Measurements from ENCODE around the gene LUC7L3.

Gene LUC7L3

GRCh38 chr17:50764734-50765149, 45.3 kb downstream of the LUC7L3 start:
- Mint-ChIP-seq H3K27ac (peak overlapping the region in 1 of 2 donors; percentile 7), H3K4me3 (no peak overlapping the region), H3K9me3 (no peaks in the 10 kb centered on the region), H3K36me3 (ENCODE audit: insufficient read depth) (no peaks in the 10 kb centered on the region), H3K4me1 (ENCODE audit: low read depth in 2 of 2) (peaks cover 10 to 18% of the 10 kb centered on the region in 2 donors), H3K27me3 (peaks cover 10 to 13% of the 10 kb centered on the region in 2 donors)
- DNase-seq, result no peak
- ATAC-seq (replicated peaks), result no peak

DNA sequence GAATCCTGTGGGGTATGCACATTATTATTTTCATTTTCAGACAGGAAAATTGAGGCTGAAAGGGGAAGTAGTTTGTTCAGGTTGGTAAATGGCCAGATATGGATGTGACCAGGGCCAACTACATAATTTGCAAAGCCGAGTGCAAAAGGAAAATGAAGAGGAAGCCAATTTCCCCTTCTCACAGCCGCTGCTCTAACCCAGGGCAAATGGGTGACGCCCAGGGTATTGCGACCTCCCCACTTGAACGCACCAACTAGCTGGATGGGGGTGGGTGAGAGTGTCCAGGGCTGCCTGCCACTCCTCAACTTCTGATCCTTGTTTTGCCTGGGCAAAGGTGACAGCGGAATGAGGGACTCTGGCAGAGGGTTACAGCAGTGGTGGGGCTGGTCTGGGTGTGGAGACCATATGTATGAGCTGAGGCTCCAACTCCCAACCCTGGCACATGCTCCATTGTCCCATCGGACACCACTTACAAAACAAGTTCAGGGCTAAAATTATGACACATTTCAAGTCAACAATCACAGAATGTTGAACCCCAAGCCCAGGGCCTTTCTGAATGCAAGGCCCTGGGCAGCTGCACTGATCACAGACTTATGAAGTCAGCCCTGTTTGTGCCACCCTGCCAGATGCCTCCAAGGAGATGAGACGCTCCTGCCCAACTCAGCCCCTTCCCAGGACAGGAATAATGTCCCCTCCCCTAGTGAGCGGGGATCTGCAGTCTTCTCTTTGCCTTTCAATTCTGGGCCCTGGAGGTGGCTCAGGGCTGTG, 46.2 kb downstream of the LUC7L3 start:
- Mint-ChIP-seq H3K4me1 (ENCODE audit: low read depth in 2 of 2) (peaks cover 10 to 18% of the 10 kb centered on the region in 2 donors), H3K36me3 (ENCODE audit: insufficient read depth) (no peaks in the 10 kb centered on the region), H3K9me3 (no peaks in the 10 kb centered on the region), H3K4me3 (peak overlapping the region in 1 of 2 donors; percentile 2), H3K27me3 (peaks cover 10 to 13% of the 10 kb centered on the region in 2 donors), H3K27ac (peak overlapping the region in 1 of 2 donors; percentile 79)
- ATAC-seq (replicated peaks) (peak; percentile 27), DNase-seq (no peak)

DNA sequence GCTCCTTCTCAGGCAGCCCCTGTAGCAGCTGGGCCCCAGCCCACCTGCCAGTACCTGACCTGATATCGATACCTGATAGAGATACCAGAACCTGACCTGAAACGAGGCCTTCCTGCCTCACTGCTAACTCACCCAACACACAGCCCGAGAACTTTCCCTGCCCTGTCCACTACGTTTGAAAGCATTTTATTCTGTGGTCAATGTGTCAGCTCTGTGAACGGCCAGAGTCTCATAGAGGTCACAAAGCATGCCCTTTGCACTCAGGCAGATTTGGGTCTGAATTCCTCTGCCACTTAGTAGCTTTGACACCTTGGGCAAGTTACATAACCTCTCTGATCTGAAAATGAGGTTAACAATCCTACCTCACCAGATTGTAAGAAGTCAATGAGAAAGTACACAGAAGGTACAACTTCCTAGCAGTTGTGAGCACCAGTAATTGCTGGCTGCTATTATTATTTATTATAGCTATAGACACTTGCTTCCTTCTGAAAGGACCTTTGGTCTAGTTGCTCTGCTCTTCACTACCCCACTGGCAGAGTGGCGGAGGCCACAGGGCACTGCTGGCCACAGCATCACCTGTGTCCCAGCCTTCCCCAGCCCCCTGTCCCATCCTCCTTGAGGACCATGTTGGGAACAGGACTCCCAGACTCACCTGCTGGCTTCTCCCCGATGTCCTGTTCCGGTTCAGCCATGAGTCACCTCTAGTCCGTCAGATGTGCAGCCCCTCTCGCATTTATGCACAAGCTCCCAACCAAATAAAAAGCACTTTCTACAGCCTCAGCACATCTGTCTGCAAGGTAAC, 47.0 kb downstream of the LUC7L3 start:
- no peak for DNase-seq
- ATAC-seq (replicated peaks), result no peak
- H3K9me3 Mint-ChIP-seq, result no peaks in the 10 kb centered on the region
- peak overlapping the region in 1 of 2 donors; percentile 2 for H3K4me3 Mint-ChIP-seq
- peak overlapping the region in 1 of 2 donors; percentile 79 for H3K27ac Mint-ChIP-seq
- H3K4me1 Mint-ChIP-seq (ENCODE audit: low read depth in 2 of 2), result peaks cover 10 to 18% of the 10 kb centered on the region in 2 donors
- peaks cover 10 to 13% of the 10 kb centered on the region in 2 donors for H3K27me3 Mint-ChIP-seq
- H3K36me3 Mint-ChIP-seq (ENCODE audit: insufficient read depth), result no peaks in the 10 kb centered on the region

DNA sequence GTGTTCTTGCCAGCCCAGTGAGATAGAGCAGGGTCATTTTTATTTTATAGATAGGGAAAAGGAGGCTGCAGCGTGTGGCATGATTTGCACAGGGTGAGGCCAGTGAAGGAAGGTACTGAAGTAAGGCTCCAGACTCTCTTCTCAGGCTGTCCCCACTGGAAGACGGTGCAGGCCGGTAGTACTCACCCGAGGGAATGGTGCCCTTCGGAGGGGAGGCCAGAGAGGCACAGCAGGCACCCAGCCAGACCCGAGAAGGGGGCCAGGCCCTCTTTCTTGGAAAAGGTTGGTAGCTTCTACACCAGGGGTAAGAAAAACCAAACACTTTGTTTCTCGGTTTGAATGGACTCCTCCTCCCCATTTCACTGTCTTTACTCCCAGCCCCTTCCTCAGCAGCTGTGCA, 47.6 kb downstream of the LUC7L3 start:
- H3K4me1 Mint-ChIP-seq (ENCODE audit: low read depth in 2 of 2), result peaks cover 15 to 23% of the 10 kb centered on the region in 2 donors
- no peaks in the 10 kb centered on the region for H3K9me3 Mint-ChIP-seq
- DNase-seq (no peak), ATAC-seq (replicated peaks) (no peak)
- H3K4me3 Mint-ChIP-seq, result no peak overlapping the region
- H3K36me3 Mint-ChIP-seq (ENCODE audit: insufficient read depth), result no peaks in the 10 kb centered on the region
- H3K27ac Mint-ChIP-seq, result no peak overlapping the region
- H3K27me3 Mint-ChIP-seq, result peaks cover 10 to 13% of the 10 kb centered on the region in 2 donors

DNA sequence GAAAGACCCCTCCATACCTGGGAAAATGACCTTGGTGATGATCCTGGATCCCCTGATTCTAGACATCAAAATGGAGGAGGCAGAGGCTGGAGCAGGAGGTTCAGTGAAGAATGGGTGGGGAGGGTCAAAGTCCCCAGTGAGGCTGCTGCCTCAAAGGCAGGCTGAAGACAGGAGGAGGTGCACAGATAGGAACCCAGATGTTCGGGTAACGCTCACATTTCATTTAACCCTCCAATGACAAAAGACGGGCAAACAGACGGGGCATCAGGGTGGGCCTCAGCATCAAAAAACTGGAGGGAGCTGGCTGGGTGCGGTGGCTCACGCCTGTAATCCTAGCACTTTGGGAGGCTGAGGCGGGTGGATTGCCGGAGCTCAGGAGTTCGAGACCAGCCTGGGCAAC, 48.0 kb downstream of the LUC7L3 start, which contains the start of gene ANKRD40CL:
TSS of gene ANKRD40CL (minus strand) at position 73 of the 400 bp plus-strand sequence. CDS start 605 bp downstream, outside the sequence.
- Mint-ChIP-seq H3K4me1 (ENCODE audit: low read depth in 2 of 2) (peaks cover 18 to 26% of the 10 kb centered on the region in 2 donors), H3K4me3 (no peak within 1 kb of the TSS), H3K9me3 (no peaks in the 10 kb centered on the region), H3K27me3 (peaks cover 10 to 13% of the 10 kb centered on the region in 2 donors), H3K27ac (peak within 1 kb of the TSS in 1 of 2 donors; percentile 79), H3K36me3 (ENCODE audit: insufficient read depth) (no peaks in the 10 kb centered on the region)
- DNase-seq, result no peak
- no peak for ATAC-seq (replicated peaks)

DNA sequence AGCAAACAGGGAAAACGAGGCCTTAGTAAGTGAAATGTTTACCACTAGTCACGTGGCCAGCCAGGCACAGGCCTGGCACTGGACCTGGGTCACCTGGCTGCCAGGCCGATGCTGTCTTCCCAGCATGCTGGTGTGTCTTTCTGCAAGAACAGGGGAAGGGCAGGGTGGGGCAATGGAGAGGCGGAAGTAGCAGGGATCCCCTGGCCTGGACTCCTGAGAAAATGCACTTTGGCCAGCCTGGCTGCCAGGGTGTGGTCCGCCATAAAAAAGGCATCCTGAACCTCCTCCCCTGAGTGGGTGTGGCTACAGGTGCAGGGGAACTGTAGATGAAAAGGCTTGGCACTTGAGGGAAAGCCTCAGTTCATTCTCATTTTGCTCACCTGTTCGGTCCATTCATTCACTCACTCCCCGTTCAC, 49.0 kb downstream of the LUC7L3 start:
- Mint-ChIP-seq H3K9me3 (no peaks in the 10 kb centered on the region), H3K27me3 (peaks cover 10 to 13% of the 10 kb centered on the region in 2 donors), H3K27ac (no peak overlapping the region), H3K4me1 (ENCODE audit: low read depth in 2 of 2) (peaks cover 19 to 26% of the 10 kb centered on the region in 2 donors), H3K4me3 (no peak overlapping the region), H3K36me3 (ENCODE audit: insufficient read depth) (no peaks in the 10 kb centered on the region)
- ATAC-seq (replicated peaks), result no peak
- DNase-seq, result no peak

DNA sequence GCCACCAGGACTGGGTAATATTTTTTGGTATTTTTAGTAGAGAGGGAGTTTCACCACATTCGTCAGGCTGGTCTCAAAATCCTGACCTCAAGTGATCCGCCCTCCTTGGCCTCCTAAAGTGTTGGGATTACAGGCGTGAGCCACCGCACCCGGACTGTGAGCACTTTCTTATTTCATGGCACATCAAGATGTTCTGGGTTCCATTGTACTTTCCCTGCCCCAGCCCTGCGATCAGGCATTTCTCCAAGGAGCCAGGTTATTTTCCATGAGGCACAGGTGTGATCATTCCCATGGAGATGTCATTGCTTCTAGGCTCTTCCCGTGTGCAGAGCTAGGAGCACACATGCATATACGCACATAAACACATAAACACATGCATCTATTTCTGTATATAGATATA, 50.5 kb downstream of the LUC7L3 start:
- Mint-ChIP-seq H3K36me3 (ENCODE audit: insufficient read depth) (no peaks in the 10 kb centered on the region), H3K9me3 (no peaks in the 10 kb centered on the region), H3K4me3 (no peak overlapping the region), H3K27ac (no peak overlapping the region), H3K4me1 (ENCODE audit: low read depth in 2 of 2) (peaks cover 19 to 28% of the 10 kb centered on the region in 2 donors), H3K27me3 (peaks cover 10 to 13% of the 10 kb centered on the region in 2 donors)
- ATAC-seq (replicated peaks) (no peak), DNase-seq (no peak)

- H3K4me3 Mint-ChIP-seq, result no peak overlapping the region
- no peak overlapping the region for H3K27ac Mint-ChIP-seq
- no peak for ATAC-seq (replicated peaks)
Measured at GRCh38 chr17:50770346-50770745, 50.9 kb downstream of the LUC7L3 start.

GRCh38 chr17:50771991-50772785, 52.8 kb downstream of the LUC7L3 start:
- Mint-ChIP-seq H3K9me3 (no peaks in the 10 kb centered on the region), H3K4me3 (peak overlapping the region; percentile 60 to 64), H3K27me3 (peaks cover 0 to under 1% of the 10 kb centered on the region in 2 donors), H3K4me1 (ENCODE audit: low read depth in 2 of 2) (peaks cover 13 to 14% of the 10 kb centered on the region in 2 donors), H3K36me3 (ENCODE audit: insufficient read depth) (peaks cover 3% of the 10 kb centered on the region), H3K27ac (peak overlapping the region in 1 of 2 donors; percentile 27)
- peak; percentile 99 for ATAC-seq (replicated peaks)
- DNase-seq, result peak; percentile 15 to 31 (median 16)

More at GRCh38 chr17:50770346-50770745, 50.9 kb downstream of the LUC7L3 start:
- no peaks in the 10 kb centered on the region for H3K36me3 Mint-ChIP-seq (ENCODE audit: insufficient read depth)
- no peak for DNase-seq
- H3K4me1 Mint-ChIP-seq (ENCODE audit: low read depth in 2 of 2), result peaks cover 19 to 28% of the 10 kb centered on the region in 2 donors
- H3K27me3 Mint-ChIP-seq, result peaks cover 10 to 13% of the 10 kb centered on the region in 2 donors
- no peaks in the 10 kb centered on the region for H3K9me3 Mint-ChIP-seq

DNA sequence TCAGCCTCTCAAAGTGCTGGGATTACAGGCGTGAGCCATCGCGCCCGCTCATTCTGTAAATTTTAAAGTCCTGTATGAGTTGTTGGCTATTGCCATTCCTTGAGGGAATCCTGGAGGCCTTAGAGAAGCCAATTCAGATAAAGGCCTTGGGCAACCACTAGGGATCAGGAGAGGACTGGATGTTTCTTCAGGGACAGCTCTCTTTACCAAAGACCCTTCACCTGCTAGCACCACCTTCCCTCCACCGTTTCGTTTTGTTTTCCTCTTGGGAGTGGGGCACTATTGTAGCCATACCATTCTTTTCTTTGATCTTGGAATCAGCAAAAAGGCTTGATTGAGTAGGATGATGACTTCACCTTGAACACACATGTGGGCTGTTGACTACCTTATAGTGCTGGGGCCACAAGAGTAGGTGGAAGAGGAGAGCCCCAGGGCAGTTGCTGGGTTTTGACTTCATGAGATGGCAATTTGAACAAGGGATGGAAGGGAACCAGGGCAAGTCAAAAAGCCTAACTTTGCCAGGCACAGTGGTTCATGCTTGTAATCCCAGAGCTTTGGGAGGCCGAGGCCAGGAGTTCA, 54.9 kb downstream of the LUC7L3 start:
- peak overlapping the region in 1 of 2 donors; percentile 13 for H3K27ac Mint-ChIP-seq
- H3K4me1 Mint-ChIP-seq (ENCODE audit: low read depth in 2 of 2), result peaks cover 14 to 22% of the 10 kb centered on the region in 2 donors
- H3K27me3 Mint-ChIP-seq, result no peaks in the 10 kb centered on the region
- ATAC-seq (replicated peaks) (no peak), DNase-seq (no peak)
- H3K9me3 Mint-ChIP-seq, result no peaks in the 10 kb centered on the region
- no peak overlapping the region for H3K4me3 Mint-ChIP-seq
- peaks cover 3% of the 10 kb centered on the region for H3K36me3 Mint-ChIP-seq (ENCODE audit: insufficient read depth)

DNA sequence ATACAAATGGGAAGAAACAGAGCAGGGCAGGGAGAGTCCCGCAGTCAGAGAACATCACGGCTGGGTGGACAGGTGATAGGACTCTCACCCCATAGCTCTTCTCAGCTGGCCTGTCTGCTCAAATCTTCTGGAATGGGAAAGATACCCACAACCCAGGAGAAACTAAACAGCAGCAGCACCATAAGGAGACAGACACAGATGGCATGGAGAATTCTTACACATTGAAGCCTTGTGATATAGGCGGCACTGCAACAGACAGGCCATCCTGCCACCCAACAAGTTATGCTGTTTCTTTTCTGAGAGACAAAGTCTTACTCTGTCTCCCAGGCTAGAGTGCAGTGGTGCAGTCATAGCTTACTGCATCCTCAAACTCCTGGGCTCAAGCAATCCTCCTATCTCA, 56.5 kb downstream of the LUC7L3 start:
- Mint-ChIP-seq H3K4me3 (no peak overlapping the region), H3K27ac (no peak overlapping the region), H3K4me1 (ENCODE audit: low read depth in 2 of 2) (peaks cover 25 to 28% of the 10 kb centered on the region in 2 donors), H3K9me3 (no peaks in the 10 kb centered on the region), H3K36me3 (ENCODE audit: insufficient read depth) (peaks cover 13% of the 10 kb centered on the region), H3K27me3 (no peaks in the 10 kb centered on the region)
- ATAC-seq (replicated peaks) (no peak), DNase-seq (no peak)

DNA sequence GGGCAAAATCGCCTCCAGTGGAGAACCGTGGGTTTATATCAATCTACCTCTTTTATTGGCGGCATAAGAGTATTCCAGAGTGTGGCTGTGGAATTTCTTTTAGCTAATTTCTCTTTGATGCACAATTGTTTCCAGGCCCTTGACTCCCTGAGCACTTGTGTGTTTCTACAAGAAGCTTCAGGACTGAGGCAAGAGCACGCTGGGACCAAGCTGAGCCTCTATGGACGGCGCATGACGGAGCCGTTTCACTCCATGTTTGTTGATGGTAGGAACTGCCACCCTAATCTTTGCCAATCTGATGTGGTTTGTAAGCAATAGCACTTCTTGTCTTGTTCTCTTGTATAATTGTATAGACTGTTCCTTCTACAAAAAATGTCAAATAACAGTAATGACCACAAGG, 59.1 kb downstream of the LUC7L3 start:
- H3K4me1 Mint-ChIP-seq (ENCODE audit: low read depth in 2 of 2), result peaks cover 21 to 30% of the 10 kb centered on the region in 2 donors

More for the DNA sequence above, 59.1 kb downstream of the LUC7L3 start:
- peaks cover 18% of the 10 kb centered on the region for H3K36me3 Mint-ChIP-seq (ENCODE audit: insufficient read depth)
- no peaks in the 10 kb centered on the region for H3K27me3 Mint-ChIP-seq
- H3K27ac Mint-ChIP-seq, result no peak overlapping the region
- no peaks in the 10 kb centered on the region for H3K9me3 Mint-ChIP-seq
- ATAC-seq (replicated peaks), result no peak
- DNase-seq, result no peak
- H3K4me3 Mint-ChIP-seq, result no peak overlapping the region
